Epithelial cell of prostate (primary cell): ENCODE measurements around the gene CSGALNACT2.

ENCODE experiments used
- DNase-seq: peaks from one replicate; pipeline ENCODE4 v3.0.0-alpha.2; 2011; ENCODE audit warnings: low read depth, low spot score
- H3K27ac ChIP-seq: fragments of 450-650 bp; 2 replicates; pipeline ENCODE4 v1.5.1; 2017; ENCODE audit warnings: mild to moderate bottlenecking

CSGALNACT2 gene

DNA sequence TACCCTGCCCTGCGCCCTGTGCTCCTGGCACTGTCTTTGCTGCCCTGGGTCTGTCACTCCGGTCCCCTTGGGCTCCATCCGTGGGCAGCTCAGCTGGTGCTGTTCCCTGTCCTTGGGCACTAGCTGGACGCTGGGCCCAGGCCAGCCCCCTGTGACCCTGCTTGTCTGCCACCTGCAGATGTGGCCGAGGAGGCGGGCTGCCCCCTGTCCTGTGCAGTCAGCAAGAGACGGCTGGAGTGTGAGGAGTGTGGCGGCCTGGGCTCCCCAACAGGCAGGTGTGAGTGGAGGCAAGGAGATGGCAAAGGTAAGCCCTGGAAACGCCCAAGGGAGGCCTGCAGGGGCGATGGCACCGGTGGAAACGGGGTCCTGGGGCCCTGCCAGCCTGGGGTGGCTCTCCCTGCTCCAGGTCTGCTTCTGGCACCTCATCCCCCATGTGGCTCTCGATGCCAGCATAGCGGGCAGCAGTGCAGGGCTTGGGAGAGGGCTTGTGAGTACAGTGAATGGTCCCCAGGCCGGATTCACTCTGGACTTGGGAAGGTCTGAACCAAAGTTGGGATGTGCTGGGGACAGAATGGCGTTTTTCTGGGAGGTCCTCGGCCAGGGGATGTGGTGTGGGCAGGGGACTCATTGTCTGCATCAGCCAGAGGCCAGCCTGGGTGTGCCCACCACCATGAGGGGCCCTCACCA, 26.2 kb upstream of the CSGALNACT2 start:
- no peak for DNase-seq

GRCh38 chr10:43112608-43112961, 25.7 kb upstream of the CSGALNACT2 start:
- no peak for DNase-seq
- no peak overlapping the region for H3K27ac ChIP-seq

More for the DNA sequence above, 26.2 kb upstream of the CSGALNACT2 start:
- H3K27ac ChIP-seq: no peak overlapping the region

GRCh38 chr10:43113201-43114087, 24.8 kb upstream of the CSGALNACT2 start:
- DNase-seq: no peak
- H3K27ac ChIP-seq: no peak overlapping the region

- DNase-seq: no peak
- no peak overlapping the region for H3K27ac ChIP-seq
Measured at GRCh38 chr10:43114088-43114742, 24.0 kb upstream of the CSGALNACT2 start.

DNA sequence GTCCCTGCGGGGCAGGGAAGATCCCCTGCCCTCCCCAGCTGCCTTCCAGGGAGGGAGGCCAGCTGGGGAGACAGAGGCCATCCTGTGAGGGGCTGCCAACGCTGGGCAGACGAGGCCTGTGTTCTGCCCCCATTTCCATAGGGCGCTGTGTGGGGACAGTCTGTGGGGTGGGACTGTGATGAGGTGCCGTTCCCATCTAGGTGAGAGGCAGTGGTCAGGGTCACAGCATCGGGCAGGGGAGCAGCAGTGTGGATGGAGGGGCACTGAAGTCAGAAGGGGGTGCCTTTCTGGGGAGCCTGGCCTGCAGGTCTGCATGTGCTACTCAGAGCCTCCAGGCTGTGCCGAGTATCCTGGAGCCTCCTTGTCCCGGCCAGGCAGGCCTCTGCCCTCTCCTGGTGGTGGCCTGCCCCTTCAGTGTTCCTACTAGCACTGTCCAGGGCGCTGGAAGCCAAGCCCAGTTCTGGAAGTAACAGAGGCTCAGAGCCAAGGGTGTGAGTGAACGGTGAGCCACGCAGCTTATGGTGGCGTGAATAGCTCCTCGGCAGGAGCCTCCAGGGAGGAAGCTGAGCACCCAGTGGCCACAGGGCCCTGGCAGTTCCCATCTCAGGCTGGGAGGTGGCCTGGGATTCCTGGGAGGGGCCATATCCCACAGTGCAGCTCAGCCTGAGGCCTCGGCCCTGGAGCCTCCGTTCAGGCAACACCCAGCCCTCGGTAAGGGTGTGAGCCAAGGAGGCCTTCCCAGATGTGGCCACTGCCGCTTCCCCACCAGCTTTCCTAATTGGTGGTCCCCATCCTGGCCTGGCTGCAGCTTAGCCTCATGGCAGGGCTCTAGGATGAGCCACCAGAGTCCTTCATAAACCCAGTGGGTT, 23.3 kb upstream of the CSGALNACT2 start:
- no peak overlapping the region for H3K27ac ChIP-seq
- no peak for DNase-seq

DNA sequence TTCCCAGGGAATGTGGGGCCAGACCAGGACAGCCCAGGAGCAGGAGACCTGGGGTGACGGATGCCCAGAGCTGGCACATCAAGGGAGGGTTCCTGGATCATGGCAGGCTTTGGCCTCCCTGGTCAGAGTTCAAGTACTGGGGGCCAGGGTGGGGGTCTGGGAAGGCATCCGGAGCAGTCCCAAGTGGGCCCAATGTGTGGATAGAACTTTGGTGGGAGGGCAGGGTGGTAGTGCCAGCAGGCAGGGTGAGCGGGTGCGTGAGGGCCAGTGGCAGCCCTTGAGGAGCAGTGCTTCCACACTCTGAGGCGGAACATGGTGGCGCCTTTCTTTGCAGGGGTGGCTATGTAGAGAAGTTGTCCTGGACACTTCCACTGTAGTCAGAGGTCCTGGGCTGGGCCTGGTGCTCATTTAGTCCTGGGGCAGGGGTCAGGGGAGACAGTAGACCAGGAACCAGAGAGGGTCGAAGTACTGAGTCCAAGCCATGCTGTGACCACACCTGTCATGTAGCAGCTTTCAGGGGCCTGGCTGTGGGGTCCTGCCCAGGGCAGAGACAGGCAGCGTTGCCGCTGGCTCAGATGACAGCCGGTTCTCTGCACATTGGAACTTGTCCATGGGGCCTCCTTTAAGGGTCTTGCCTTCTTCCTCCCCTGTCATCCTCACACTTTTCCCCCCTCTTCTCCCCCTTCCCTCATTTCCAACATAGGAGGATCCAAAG, 22.2 kb upstream of the CSGALNACT2 start:
- no peak for DNase-seq
- no peak overlapping the region for H3K27ac ChIP-seq

GRCh38 chr10:43116596-43116995, 21.6 kb upstream of the CSGALNACT2 start:
- H3K27ac ChIP-seq: no peak overlapping the region
- no peak for DNase-seq

DNA sequence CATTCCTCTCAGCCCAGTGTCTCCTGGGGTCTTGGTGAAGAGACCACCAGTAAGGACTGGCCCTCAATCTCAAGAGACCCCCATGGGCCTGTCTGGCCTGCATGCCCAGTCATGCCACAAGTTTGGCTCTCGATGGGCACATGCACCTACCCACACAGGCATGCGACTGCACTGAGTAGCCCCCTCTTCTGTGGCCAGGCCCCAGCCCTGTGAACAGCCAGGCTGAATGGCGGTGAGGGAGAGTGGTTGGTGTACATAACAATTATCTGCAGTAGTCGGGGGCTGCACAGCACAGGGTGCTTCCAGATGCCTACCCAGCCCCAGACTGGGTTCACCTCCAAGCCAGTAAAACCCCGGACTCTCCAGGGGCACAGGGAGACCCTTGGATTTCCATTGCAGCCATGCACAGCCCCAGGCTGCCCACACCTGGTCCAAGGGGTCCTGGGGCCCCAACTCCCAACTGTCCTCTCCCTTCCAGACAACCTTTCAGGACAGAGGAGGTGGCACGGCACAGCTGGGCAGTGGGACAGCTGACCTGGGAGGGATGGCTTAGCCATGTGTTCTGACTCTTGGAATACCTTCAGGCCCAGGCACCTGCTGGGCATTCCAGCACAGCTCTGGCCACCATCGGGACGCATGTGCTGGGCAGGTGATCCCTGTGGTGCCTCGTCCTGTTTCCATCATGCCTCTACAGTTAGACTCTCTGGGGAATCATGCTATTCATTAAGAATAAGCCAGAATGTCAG, 21.0 kb upstream of the CSGALNACT2 start:
- no peak for DNase-seq
- no peak overlapping the region for H3K27ac ChIP-seq

- DNase-seq: no peak
- no peak overlapping the region for H3K27ac ChIP-seq
Measured at GRCh38 chr10:43117777-43118583, 20.3 kb upstream of the CSGALNACT2 start.

DNA sequence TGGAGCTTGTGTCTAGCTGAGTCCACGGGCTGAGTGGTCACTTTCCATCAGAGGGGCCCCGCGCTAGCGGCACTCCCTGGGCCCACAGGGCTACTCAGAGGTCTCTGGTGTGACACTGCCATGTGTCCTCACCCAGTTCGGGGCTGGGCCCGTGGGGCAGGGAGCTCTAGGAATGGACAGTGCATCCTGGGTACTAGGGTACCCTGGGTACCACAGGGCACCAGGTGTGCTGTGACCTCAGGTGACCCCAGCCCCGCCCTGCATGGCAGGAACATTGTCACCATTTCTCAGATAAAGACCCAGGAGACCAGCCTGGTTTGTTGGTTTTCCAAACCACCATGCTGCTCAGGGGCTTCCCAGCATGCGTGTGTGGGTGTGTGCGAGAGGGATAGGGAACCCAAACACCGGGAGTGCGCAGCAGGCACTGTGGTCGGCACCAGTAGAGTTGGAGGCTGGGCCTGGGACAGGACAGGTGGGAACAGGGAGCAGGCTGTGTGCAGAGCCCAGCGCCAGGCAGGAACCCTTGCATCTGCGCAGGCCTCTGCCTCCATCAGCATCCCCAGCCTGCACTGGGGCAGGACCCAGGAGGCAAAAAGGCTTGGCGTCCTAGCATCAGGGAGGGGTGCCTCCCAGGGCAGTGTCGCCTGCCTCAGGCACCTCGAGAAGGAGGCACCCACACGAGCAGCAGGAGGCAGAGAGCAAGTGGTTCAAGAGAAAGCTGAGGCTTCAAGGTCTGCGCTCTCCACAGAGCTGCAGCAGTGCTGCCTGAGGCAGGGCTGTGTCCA, 19.4 kb upstream of the CSGALNACT2 start:
- no peak for DNase-seq
- H3K27ac ChIP-seq: no peak overlapping the region

DNA sequence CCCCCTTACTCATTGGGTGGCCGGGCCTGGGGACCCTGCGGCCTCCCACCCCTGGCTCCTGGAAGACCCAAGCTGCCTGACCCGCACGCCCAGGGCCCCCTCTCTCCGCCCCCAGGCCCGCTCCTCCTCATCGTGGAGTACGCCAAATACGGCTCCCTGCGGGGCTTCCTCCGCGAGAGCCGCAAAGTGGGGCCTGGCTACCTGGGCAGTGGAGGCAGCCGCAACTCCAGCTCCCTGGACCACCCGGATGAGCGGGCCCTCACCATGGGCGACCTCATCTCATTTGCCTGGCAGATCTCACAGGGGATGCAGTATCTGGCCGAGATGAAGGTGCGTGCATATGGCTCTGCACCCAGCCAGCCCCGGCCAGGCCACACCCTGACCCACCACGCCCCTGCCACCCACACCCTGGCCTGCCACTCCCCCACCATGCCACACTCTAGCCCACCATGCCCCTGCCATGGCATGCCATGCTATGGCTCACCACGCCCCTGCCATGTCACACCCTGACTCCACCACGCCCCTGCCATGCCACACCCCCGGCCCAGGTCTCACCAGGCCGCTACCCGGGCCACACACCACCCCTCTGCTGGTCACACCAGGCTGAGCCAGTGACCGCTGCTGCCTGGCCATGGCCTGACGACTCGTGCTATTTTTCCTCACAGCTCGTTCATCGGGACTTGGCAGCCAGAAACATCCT, 18.7 kb upstream of the CSGALNACT2 start:
- no peak for DNase-seq
- H3K27ac ChIP-seq: no peak overlapping the region

DNA sequence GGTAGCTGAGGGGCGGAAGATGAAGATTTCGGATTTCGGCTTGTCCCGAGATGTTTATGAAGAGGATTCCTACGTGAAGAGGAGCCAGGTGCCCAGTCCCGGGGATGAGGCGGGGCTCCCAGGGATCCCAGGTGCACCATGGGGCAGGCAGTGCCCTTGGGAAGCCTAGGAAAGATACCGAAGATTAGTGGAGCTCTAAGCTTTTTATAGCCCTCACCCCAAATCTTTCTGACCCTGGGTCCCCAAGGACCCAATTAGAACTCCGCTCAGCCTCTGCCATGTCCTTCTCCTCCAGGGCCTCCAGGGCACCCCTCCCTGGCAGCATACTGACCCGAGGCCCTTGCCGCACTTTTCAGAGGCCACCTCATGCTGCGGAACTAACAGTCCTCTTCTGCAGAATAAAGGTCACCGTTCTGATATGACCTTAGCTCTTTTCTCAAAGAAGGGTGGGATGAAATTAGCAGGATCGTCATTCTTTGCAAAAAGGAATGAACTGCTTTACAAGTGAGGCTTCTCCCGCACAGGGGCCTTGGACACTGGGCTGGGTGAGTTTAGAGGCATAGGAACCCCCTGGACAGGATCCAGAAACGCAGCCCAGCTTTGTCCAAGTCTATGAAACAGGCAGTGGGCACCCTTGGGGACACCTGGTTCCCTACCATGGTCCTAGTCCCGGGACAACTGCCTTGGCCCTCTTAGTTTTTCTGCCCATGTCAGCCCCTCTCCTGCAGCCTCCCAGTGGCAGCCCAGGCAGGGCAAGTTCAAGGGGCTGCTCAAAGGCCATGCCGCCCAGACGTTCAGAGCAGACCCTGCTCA, 17.9 kb upstream of the CSGALNACT2 start:
- DNase-seq: no peak
- H3K27ac ChIP-seq: no peak overlapping the region

- no peak overlapping the region for H3K27ac ChIP-seq
- DNase-seq: no peak
Measured at GRCh38 chr10:43120929-43121314, 17.3 kb upstream of the CSGALNACT2 start.

GRCh38 chr10:43121444-43121843, 16.8 kb upstream of the CSGALNACT2 start:
- no peak overlapping the region for H3K27ac ChIP-seq

DNA sequence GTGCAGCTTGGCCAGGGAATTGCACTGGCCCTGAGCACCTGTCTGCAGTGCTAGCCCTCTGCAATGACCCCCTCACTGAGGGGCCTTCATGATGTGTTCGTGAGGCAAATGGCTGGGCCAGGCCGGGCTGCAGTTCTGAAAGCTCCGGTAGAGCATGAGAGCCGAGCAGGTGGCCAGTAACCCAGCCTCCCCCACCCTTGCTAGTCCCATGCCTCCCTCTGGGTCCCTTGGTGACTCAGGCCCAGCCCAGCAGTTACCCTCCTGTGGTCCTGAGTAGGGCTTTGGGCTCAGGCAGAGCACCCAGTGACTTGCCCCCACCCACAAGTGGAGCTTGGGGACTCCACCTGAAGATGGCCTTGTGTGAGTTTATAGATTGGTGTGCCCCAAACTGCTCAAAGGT, 16.1 kb upstream of the CSGALNACT2 start:
- no peak overlapping the region for H3K27ac ChIP-seq
- no peak for DNase-seq

More at GRCh38 chr10:43121444-43121843, 16.8 kb upstream of the CSGALNACT2 start:
- DNase-seq: no peak

DNA sequence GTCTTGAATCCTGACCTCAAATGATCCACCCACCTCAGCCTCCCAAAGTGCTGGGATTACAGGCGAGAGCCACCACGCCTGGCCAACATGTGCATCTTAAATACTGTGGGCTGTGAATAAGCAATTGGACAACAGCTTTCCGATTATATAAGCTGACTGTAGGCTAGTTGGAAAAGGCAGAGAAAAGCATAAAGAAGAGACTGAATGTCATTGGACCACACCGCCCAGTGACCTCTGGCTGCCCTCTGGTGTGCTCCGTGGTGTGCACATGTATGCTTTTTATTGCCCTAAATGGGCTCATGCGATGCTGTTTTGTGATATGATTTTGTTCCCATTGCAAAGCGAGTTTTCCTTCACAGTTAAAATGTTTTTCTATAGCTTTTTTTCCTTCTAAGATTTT, 15.4 kb upstream of the CSGALNACT2 start:
- DNase-seq: no peak
- H3K27ac ChIP-seq: no peak overlapping the region
